B cell (primary cell): ENCODE measurements around the gene YPEL5. TPM values are rescaled to one million over a fixed set of nuclear protein-coding genes. Genes with fewer than 3 reads are reported as not detected.

ENCODE experiments used
- ATAC-seq: fragments of 200-7000 bp; cut with Tn5 transposase; one replicate; pipeline ENCODE4 v1.10.0; 2021; ENCODE audit warnings: low read depth, mild to moderate bottlenecking, moderate number of reproducible peaks, moderate library complexity
- CTCF ChIA-PET: fragments of 350-600 bp; sonication (Branson Sonifier 250); formaldehyde crosslinking; loops from one replicate; lab custom pipeline; 2021; ENCODE audit warnings: antibody characterized with exemption, inconsistent platforms; lab: Charles Lee
- POLR2A ChIA-PET: fragments of 350-600 bp; sonication (Branson Sonifier 250); formaldehyde crosslinking; loops from one replicate; lab custom pipeline; 2021; ENCODE audit warnings: antibody characterized with exemption; lab: Charles Lee
- DNase-seq: peaks from one replicate; pipeline ENCODE4 v3.0.0; 2013
- H2AFZ ChIP-seq: 2 replicates; pipeline ENCODE4 v1.6.1; 2012; ENCODE audit warnings: mild to moderate bottlenecking, low read depth, low read length; ENCODE audit not compliant: insufficient read depth, poor library complexity, severe bottlenecking
- H3K27ac ChIP-seq, 2 donors: 1 replicate in 1 of 2; 2 replicates in 1 of 2; pipeline ENCODE4 v1.5.1; 2012 to 2013; ENCODE audit warnings: low read length in 2 of 2, mild to moderate bottlenecking in 2 of 2, moderate library complexity in 1 of 2
- H3K27me3 ChIP-seq, 4 experiments: fragments of 200-600 bp in 1 of 4; sonication (generic) in 1 of 4; replicated peaks in 1 of 4; 1 replicate in 2 of 4; 2 replicates in 2 of 4; pipeline versions ENCODE4 v1.6.1 to v1.7.0; 2013 to 2016; ENCODE audit warnings: low read length in 3 of 4, mild to moderate bottlenecking in 2 of 4, mixed read lengths in 1 of 4, moderate library complexity in 1 of 4; ENCODE audit not compliant: insufficient read depth in 4 of 4, control insufficient read depth in 3 of 4; ENCODE audit errors: control extremely low read depth in 1 of 4
- H3K36me3 ChIP-seq, 2 experiments: replicated peaks in 1 of 2; 1 replicate in 1 of 2; 2 replicates in 1 of 2; pipeline versions ENCODE4 v1.6.1 to v1.7.1; 2013; ENCODE audit warnings: low read length in 1 of 2; ENCODE audit not compliant: insufficient read depth in 2 of 2, control insufficient read depth in 1 of 2; ENCODE audit errors: control extremely low read depth in 1 of 2, extremely low read depth in 1 of 2
- H3K4me1 ChIP-seq, 2 donors: fragments of 200-600 bp in 1 of 2; sonication (generic) in 1 of 2; 1 replicate in 1 of 2; 2 replicates in 1 of 2; pipeline versions ENCODE4 v1.5.1 to v1.6.1; 2013 to 2017; ENCODE audit warnings: low read length in 2 of 2; ENCODE audit not compliant: control insufficient read depth in 2 of 2, insufficient read depth in 2 of 2
- H3K4me2 ChIP-seq: replicated peaks from 2 replicates; pipeline ENCODE3; 2012; ENCODE audit warnings: mild to moderate bottlenecking, low read depth, low read length; ENCODE audit not compliant: poor library complexity, severe bottlenecking
- H3K4me3 ChIP-seq, 5 experiments: fragments of 200-600 bp in 1 of 5; sonication (generic) in 1 of 5; 1 replicate in 3 of 5; 2 replicates in 2 of 5; pipeline versions ENCODE4 v1.5.1 to v1.7.0; 2011 to 2016; ENCODE audit warnings: low read length in 4 of 5, mild to moderate bottlenecking in 4 of 5, low read depth in 2 of 5, control low read depth in 1 of 5, moderate library complexity in 1 of 5; ENCODE audit not compliant: insufficient read depth in 1 of 5; ENCODE audit errors: control extremely low read depth in 1 of 5, extremely low read depth in 1 of 5
- H3K79me2 ChIP-seq: fragments of 200-600 bp; sonication (generic); one replicate; pipeline ENCODE4 v1.6.0; 2016; ENCODE audit warnings: low read length; ENCODE audit not compliant: control insufficient read depth, insufficient read depth
- H3K9ac ChIP-seq: fragments of 200-600 bp; sonication (generic); 2 replicates; pipeline ENCODE4 v1.6.1; 2017; ENCODE audit warnings: mild to moderate bottlenecking, low read length, moderate library complexity
- H3K9me3 ChIP-seq, 3 donors: one replicate each; pipeline versions ENCODE4 v1.6.1 to v1.7.1; 2013; ENCODE audit warnings: low read length in 2 of 3; ENCODE audit not compliant: control insufficient read depth in 2 of 3, insufficient read depth in 1 of 3; ENCODE audit errors: control extremely low read depth in 1 of 3
- H4K20me1 ChIP-seq: 2 replicates; pipeline ENCODE4 v1.6.0; 2012; ENCODE audit warnings: mild to moderate bottlenecking, low read length; ENCODE audit not compliant: insufficient read depth, control insufficient read depth, poor library complexity, severe bottlenecking
- H3K27ac Mint-ChIP-seq: one replicate; pipeline ENCODE4 v1.8.0; 2021; ENCODE audit warnings: mixed read lengths
- H3K27me3 Mint-ChIP-seq: one replicate; pipeline ENCODE4 v1.8.0; 2021; ENCODE audit warnings: mixed read lengths
- H3K4me1 Mint-ChIP-seq: one replicate; pipeline ENCODE4 v1.8.0; 2021; ENCODE audit warnings: mixed read lengths
- H3K4me3 Mint-ChIP-seq: one replicate; pipeline ENCODE4 v1.8.0; 2021; ENCODE audit warnings: mixed read lengths
- H3K9me3 Mint-ChIP-seq: one replicate; pipeline ENCODE4 v1.8.0; 2022; ENCODE audit warnings: mixed read lengths; ENCODE audit not compliant: insufficient read depth
- EZH2 ChIP-seq: IDR thresholded peaks from 2 replicates; pipeline ENCODE4 v1.6.1; 2012; ENCODE audit warnings: borderline replicate concordance, low read depth, mild to moderate bottlenecking, moderate library complexity, low read length; ENCODE audit not compliant: insufficient read depth, poor library complexity, severe bottlenecking
- WGBS: methylation state at CpG from one replicate; pipeline ENCODE4 v1.1.5; 2013; ENCODE audit warnings: missing lambda C conversion rate; ENCODE audit not compliant: insufficient coverage; 5-methylcytosine and 5-hydroxymethylcytosine counted together
- intact Hi-C: fragments of 100-400 bp; cut with micrococcal nuclease; formaldehyde crosslinking; loops from one replicate; pipeline ENCODE4 v1.10.0; 2022
- polyA plus RNA-seq: library from polyadenylated mRNA; depleted of rRNA; stranded (reverse); fragments of >200 nt; gene quantifications from 2 replicates; pipeline ENCODE4 v1.2.3, GENCODE V29; 2012
- total RNA-seq, 2 donors: library from RNA; stranded (reverse); fragments of 120-200 nt in 1 of 2; gene quantifications; 1 replicate in 1 of 2; 2 replicates in 1 of 2; pipeline versions ENCODE4 v1.2.3 to v1.2.4, GENCODE V29; 2013 to 2022
- TF ChIP-seq, protein P1 (sequence below): fragments of 200-600 bp; IDR thresholded peaks from one replicate; pipeline ENCODE4 v1.8.0; 2022; ENCODE audit warnings: antibody characterized with exemption, mild to moderate bottlenecking

YPEL5 gene
- total and polyA plus RNA-seq, 2 donors (not counting 1 experiment from before 2014, with no cell fraction given), result 117 to 426 TPM

DNA sequence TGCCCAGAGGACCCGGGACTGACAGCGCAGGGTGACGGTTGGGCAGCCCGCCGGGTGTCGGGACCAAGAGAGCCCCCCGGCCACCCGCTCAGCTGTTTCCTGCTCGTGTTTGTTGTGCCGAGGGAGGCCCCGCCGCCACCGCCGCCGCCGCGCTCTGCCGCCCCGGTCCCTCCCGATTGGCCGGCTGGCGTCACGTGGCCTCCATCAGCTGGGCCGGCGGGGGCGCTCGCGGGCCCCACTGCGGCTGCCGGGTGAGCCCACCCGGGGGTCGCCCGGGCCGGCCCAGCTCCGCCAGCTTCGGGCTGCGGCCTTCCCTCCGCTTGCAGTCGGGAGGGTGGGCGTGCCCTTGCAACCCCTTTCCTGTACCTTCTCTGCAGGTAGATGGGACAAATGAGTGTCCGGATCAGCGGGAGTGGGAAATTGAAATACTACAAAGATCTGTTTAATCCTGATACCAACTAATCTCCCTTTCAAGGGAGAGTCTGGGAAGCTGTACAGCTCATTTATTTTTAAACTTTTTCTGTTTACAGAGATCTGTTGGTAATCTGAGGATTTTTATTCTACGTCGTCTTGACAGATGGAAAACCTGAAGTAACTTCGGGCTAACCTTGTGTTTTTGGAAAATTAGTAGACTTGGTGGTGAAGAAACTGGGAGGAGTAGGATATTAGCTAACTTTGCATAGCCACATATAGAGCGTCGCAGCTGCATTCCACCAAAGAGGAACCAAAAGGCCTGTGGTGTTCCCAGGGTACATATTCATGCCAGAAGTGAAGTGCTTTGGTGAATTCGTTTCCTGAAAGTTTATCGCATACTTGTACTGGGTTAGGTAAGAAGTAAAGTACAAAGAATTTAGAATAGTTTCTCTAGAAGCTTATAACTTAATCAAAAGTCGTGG, 1.2 kb downstream of the YPEL5 start:
- CTCF ChIA-PET, result interaction anchor here (1.0 to 6.9 kb wide), 13 partner anchors 9 to 563 kb away, joined by 3 to 107 read pairs (median 4); partner anchors contain the start of gene LBH
- no peaks in the 10 kb centered on the region for H3K27me3 Mint-ChIP-seq
- Histone ChIP-seq H3K27ac (peak overlapping the region; percentile 99), H3K36me3 (peaks cover 6 to 32% of the 10 kb centered on the region in 2 experiments), H3K27me3 (no peaks in the 10 kb centered on the region), H3K9me3 (no peaks in the 10 kb centered on the region), H3K9ac (peak overlapping the region; percentile 97), H3K4me2 (peak overlapping the region; percentile 91), H3K4me1 (peaks cover 41 to 48% of the 10 kb centered on the region in 2 donors), H2AFZ (no peak overlapping the region), H4K20me1 (peaks cover 52% of the 10 kb centered on the region), H3K79me2 (peaks cover 49% of the 10 kb centered on the region), H3K4me3 (peak overlapping the region; percentile 59 to 98 (median 94))
- TF ChIP-seq, protein P1, sequence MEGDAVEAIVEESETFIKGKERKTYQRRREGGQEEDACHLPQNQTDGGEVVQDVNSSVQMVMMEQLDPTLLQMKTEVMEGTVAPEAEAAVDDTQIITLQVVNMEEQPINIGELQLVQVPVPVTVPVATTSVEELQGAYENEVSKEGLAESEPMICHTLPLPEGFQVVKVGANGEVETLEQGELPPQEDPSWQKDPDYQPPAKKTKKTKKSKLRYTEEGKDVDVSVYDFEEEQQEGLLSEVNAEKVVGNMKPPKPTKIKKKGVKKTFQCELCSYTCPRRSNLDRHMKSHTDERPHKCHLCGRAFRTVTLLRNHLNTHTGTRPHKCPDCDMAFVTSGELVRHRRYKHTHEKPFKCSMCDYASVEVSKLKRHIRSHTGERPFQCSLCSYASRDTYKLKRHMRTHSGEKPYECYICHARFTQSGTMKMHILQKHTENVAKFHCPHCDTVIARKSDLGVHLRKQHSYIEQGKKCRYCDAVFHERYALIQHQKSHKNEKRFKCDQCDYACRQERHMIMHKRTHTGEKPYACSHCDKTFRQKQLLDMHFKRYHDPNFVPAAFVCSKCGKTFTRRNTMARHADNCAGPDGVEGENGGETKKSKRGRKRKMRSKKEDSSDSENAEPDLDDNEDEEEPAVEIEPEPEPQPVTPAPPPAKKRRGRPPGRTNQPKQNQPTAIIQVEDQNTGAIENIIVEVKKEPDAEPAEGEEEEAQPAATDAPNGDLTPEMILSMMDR, result peak; percentile 72
- no peak for TF ChIP-seq EZH2
- peak overlapping the region; percentile 89 for H3K27ac Mint-ChIP-seq
- H3K4me1 Mint-ChIP-seq, result peaks cover 53% of the 10 kb centered on the region
- POLR2A ChIA-PET, result interaction anchor here (0.6 to 1.2 kb wide), 10 partner anchors 9 to 1916 kb away, joined by 3 to 8 read pairs (median 4); partner anchors contain the start of genes SPAST and TRMT61B
- peak; percentile 88 for DNase-seq
- H3K4me3 Mint-ChIP-seq, result peak overlapping the region; percentile 88
- ATAC-seq, result peak; percentile 9
- no peaks in the 10 kb centered on the region for H3K9me3 Mint-ChIP-seq
- WGBS, result 0% methylated on average over 39 of the region's 50 CpGs
- intact Hi-C loops, result loop anchor here (2.0 to 10.0 kb wide), 6 partner anchors 56 to 1915 kb away; partner anchors contain the start of genes FOSL2, LCLAT1, SPAST and TRMT61B
